SU-DHL-6 (cell line): ENCODE results near the gene SETMAR.

ENCODE experiments used
- H2AFZ ChIP-seq: fragments of 200-600 bp; sonication (generic); 2 replicates; pipeline ENCODE4 v1.6.1; 2014; ENCODE audit warnings: low read depth, mild to moderate bottlenecking, moderate library complexity, mixed read lengths, antibody characterized with exemption, low read length; ENCODE audit not compliant: severe bottlenecking
- H3F3A ChIP-seq: fragments of 200-600 bp; shearing (Covaris generic); 2 replicates; pipeline ENCODE4 v1.6.0; 2016; ENCODE audit warnings: antibody characterized with exemption, mild to moderate bottlenecking; ENCODE audit not compliant: insufficient read depth
- H3K27ac ChIP-seq: fragments of 200-600 bp; sonication (generic); 2 replicates; pipeline ENCODE4 v1.5.1; 2016; ENCODE audit warnings: low read depth, mild to moderate bottlenecking, low read length, moderate library complexity, mixed read lengths
- H3K27me3 ChIP-seq: fragments of 200-600 bp; sonication (generic), shearing (Covaris generic); 2 replicates; pipeline ENCODE4 v1.6.0; 2014; ENCODE audit warnings: mild to moderate bottlenecking, low read length
- H3K36me3 ChIP-seq: fragments of 200-600 bp; sonication (generic); 2 replicates; pipeline ENCODE4 v1.6.1; 2014; ENCODE audit warnings: mild to moderate bottlenecking, low read length, mixed read lengths
- H3K4me2 ChIP-seq: fragments of 300-600, 200-600 bp; shearing (Covaris generic), sonication (generic); 2 replicates; pipeline ENCODE4 v1.6.0; 2014; ENCODE audit warnings: low read length, low read depth, mild to moderate bottlenecking; ENCODE audit not compliant: poor library complexity, severe bottlenecking
- H3K4me3 ChIP-seq: fragments of 200-600 bp; sonication (generic); 2 replicates; pipeline ENCODE4 v1.5.1; 2014; ENCODE audit warnings: antibody characterized with exemption, low read length, mild to moderate bottlenecking, mixed read lengths; ENCODE audit not compliant: insufficient read depth, poor library complexity, severe bottlenecking
- H3K79me2 ChIP-seq: fragments of 200-600 bp; sonication (generic); 2 replicates; pipeline ENCODE4 v1.6.1; 2014; ENCODE audit warnings: mild to moderate bottlenecking, low read length, moderate library complexity; ENCODE audit not compliant: insufficient read depth
- H3K9ac ChIP-seq: fragments of 200-600 bp; sonication (generic); 2 replicates; pipeline ENCODE4 v1.7.0; 2014; ENCODE audit warnings: mild to moderate bottlenecking, low read length
- H3K9me2 ChIP-seq: fragments of 200-600 bp; sonication (generic); replicated peaks from 2 replicates; pipeline ENCODE4 v1.6.1; 2014; ENCODE audit warnings: low read length; ENCODE audit not compliant: insufficient read depth
- H3K9me3 ChIP-seq: fragments of 200-600 bp; sonication (generic); 2 replicates; pipeline ENCODE4 v1.6.1; 2014; ENCODE audit warnings: low read length, mixed read lengths; ENCODE audit not compliant: insufficient read depth
- H4K20me1 ChIP-seq: fragments of 200-600 bp; sonication (generic); 2 replicates; pipeline ENCODE4 v1.6.1; 2014; ENCODE audit warnings: low read depth, mild to moderate bottlenecking, antibody characterized with exemption, low read length, moderate library complexity, mixed read lengths
- EZH2phosphoT487 ChIP-seq: fragments of 200-600 bp; sonication (generic), shearing (Covaris generic); conservative IDR thresholded peaks from 2 replicates; pipeline ENCODE4 v1.6.1; 2018; ENCODE audit warnings: mild to moderate bottlenecking, antibody characterized with exemption, low read length, moderate library complexity, mixed read lengths
- TF ChIP-seq, protein P1 (sequence below): fragments of 200-600 bp; sonication (generic); IDR thresholded peaks from one replicate; pipeline ENCODE4 v1.5.1; 2017; ENCODE audit warnings: antibody characterized with exemption, mild to moderate bottlenecking, low read length, moderate library complexity; ENCODE audit not compliant: insufficient read depth, poor library complexity, severe bottlenecking

Gene SETMAR

GRCh38 chr3:4350789-4351163 lies 47.6 kb downstream of the SETMAR start:
- no peak overlapping the region for H2AFZ ChIP-seq
- H3K9me3 ChIP-seq: no peaks in the 10 kb centered on the region
- H3F3A ChIP-seq: no peaks in the 10 kb centered on the region
- no peaks in the 10 kb centered on the region for H3K9me2 ChIP-seq
- no peak overlapping the region for H3K9ac ChIP-seq
- TF ChIP-seq, protein P1, sequence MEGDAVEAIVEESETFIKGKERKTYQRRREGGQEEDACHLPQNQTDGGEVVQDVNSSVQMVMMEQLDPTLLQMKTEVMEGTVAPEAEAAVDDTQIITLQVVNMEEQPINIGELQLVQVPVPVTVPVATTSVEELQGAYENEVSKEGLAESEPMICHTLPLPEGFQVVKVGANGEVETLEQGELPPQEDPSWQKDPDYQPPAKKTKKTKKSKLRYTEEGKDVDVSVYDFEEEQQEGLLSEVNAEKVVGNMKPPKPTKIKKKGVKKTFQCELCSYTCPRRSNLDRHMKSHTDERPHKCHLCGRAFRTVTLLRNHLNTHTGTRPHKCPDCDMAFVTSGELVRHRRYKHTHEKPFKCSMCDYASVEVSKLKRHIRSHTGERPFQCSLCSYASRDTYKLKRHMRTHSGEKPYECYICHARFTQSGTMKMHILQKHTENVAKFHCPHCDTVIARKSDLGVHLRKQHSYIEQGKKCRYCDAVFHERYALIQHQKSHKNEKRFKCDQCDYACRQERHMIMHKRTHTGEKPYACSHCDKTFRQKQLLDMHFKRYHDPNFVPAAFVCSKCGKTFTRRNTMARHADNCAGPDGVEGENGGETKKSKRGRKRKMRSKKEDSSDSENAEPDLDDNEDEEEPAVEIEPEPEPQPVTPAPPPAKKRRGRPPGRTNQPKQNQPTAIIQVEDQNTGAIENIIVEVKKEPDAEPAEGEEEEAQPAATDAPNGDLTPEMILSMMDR: peak; percentile 63
- TF ChIP-seq EZH2phosphoT487: no peak
- H3K27me3 ChIP-seq: no peaks in the 10 kb centered on the region
- H4K20me1 ChIP-seq: no peaks in the 10 kb centered on the region
- no peak overlapping the region for H3K4me2 ChIP-seq
- H3K79me2 ChIP-seq: no peaks in the 10 kb centered on the region
- H3K27ac ChIP-seq: no peak overlapping the region
- H3K4me3 ChIP-seq: no peak overlapping the region
- H3K36me3 ChIP-seq: no peaks in the 10 kb centered on the region

GRCh38 chr3:4351164-4351855 lies 48.1 kb downstream of the SETMAR start:
- H3K4me2 ChIP-seq: no peak overlapping the region
- no peak overlapping the region for H2AFZ ChIP-seq
- no peaks in the 10 kb centered on the region for H4K20me1 ChIP-seq
- H3K27ac ChIP-seq: no peak overlapping the region
- H3K27me3 ChIP-seq: no peaks in the 10 kb centered on the region
- no peaks in the 10 kb centered on the region for H3K79me2 ChIP-seq
- H3K36me3 ChIP-seq: no peaks in the 10 kb centered on the region
- TF ChIP-seq EZH2phosphoT487: no peak
- TF ChIP-seq, protein P1: no peak
- H3K4me3 ChIP-seq: no peak overlapping the region
- no peak overlapping the region for H3K9ac ChIP-seq
- no peaks in the 10 kb centered on the region for H3K9me2 ChIP-seq
- H3K9me3 ChIP-seq: no peaks in the 10 kb centered on the region
- no peaks in the 10 kb centered on the region for H3F3A ChIP-seq

- Histone ChIP-seq H3K9ac (no peak overlapping the region), H3K36me3 (no peaks in the 10 kb centered on the region), H4K20me1 (no peaks in the 10 kb centered on the region), H3K79me2 (no peaks in the 10 kb centered on the region), H3K4me3 (no peak overlapping the region), H3K9me3 (no peaks in the 10 kb centered on the region), H3K27me3 (no peaks in the 10 kb centered on the region), H2AFZ (no peak overlapping the region), H3F3A (no peaks in the 10 kb centered on the region), H3K9me2 (no peaks in the 10 kb centered on the region), H3K27ac (no peak overlapping the region), H3K4me2 (no peak overlapping the region)
- TF ChIP-seq EZH2phosphoT487: no peak
- TF ChIP-seq, protein P1: no peak
These were observed 48.7 kb downstream of the SETMAR start for GRCh38 chr3:4351872-4352271.
